GM12878 (cell line): ENCODE results near the gene PKN3. TPM values are rescaled to one million over a fixed set of nuclear protein-coding genes. Genes with fewer than 3 reads are reported as not detected.

Experiments used
- ATAC-seq: fragments of 200-7000 bp; cut with Tn5 transposase; 3 replicates; pipeline ENCODE4 v1.9.1; 2020; ENCODE audit warnings: mild to moderate bottlenecking, moderate library complexity
- BruUV-seq: library from RNA; stranded (reverse); fragments of 400-500 nt; replicated peaks from 2 replicates; lab custom pipeline; 2021; lab: Mats Ljungman, UMichigan
- CTCF ChIA-PET: fragments of 300-600 bp; sonication (Branson Sonifier 250); formaldehyde crosslinking; extraction: SDS; loops from one replicate; lab custom pipeline; 2021; ENCODE audit warnings: inconsistent platforms; lab: Yijun Ruan, JAX
- POLR2A ChIA-PET: fragments of 350-600 bp; formaldehyde crosslinking; extraction: SDS; loops from one replicate; lab custom pipeline; 2021; ENCODE audit warnings: inconsistent platforms; lab: Charles Lee
- RAD21 ChIA-PET: fragments of 300-600 bp; sonication (Branson Sonifier 250); formaldehyde crosslinking; loops from one replicate; lab custom pipeline; 2023; ENCODE audit warnings: antibody characterized with exemption; ENCODE audit not compliant: unreplicated experiment; lab: Charles Lee
- SMC1A ChIA-PET: fragments of 300-600 bp; sonication (Branson Sonifier 250); formaldehyde crosslinking; loops from one replicate; lab custom pipeline; 2023; ENCODE audit not compliant: unreplicated experiment, uncharacterized antibody; lab: Charles Lee
- DNase-seq: peaks from one replicate; pipeline ENCODE4 v3.0.0-alpha.2; 2011; ENCODE audit warnings: low read depth, low spot score
- FAIRE-seq: peaks from 3 replicates; lab custom pipeline; 2011; peaks lifted over from hg19 to GRCh38; lab: Jason Lieb, UNC
- H2AFZ ChIP-seq: 2 replicates; pipeline ENCODE4 v1.6.0; 2011; ENCODE audit warnings: low read depth, low read length, control low read depth; ENCODE audit not compliant: control insufficient read depth
- H3K27ac ChIP-seq: 2 replicates; pipeline ENCODE4 v1.5.1; 2011; ENCODE audit warnings: control low read depth; ENCODE audit not compliant: control insufficient read depth, insufficient read depth
- H3K27me3 ChIP-seq, 2 experiments: replicated peaks in 1 of 2; 2 replicates each; pipeline versions ENCODE4 v1.6.0 to v1.6.1; 2011; ENCODE audit warnings: low read length in 1 of 2; ENCODE audit not compliant: control insufficient read depth in 2 of 2, insufficient read depth in 2 of 2
- H3K36me3 ChIP-seq, 2 experiments: 2 replicates each; pipeline ENCODE4 v1.5.1; 2011; ENCODE audit warnings: low read length in 1 of 2; ENCODE audit not compliant: control insufficient read depth in 2 of 2, insufficient read depth in 2 of 2
- H3K4me1 ChIP-seq: 2 replicates; pipeline ENCODE4 v1.6.1; 2011; ENCODE audit warnings: mild to moderate bottlenecking, low read length, moderate library complexity, mixed read lengths; ENCODE audit not compliant: control insufficient read depth, insufficient read depth
- H3K4me2 ChIP-seq: 2 replicates; pipeline ENCODE4 v1.6.0; 2011; ENCODE audit warnings: control low read depth; ENCODE audit not compliant: control insufficient read depth, insufficient read depth
- H3K4me3 ChIP-seq: fragments of 200-600 bp; sonication (generic); 2 replicates; pipeline ENCODE4 v1.5.1; 2016
- H3K79me2 ChIP-seq: 2 replicates; pipeline ENCODE4 v1.6.0; 2011; ENCODE audit warnings: low read length; ENCODE audit not compliant: control insufficient read depth, insufficient read depth
- H3K9ac ChIP-seq: 2 replicates; pipeline ENCODE4 v1.8.0; 2011; ENCODE audit warnings: low read length, control low read depth, mixed read lengths; ENCODE audit not compliant: control insufficient read depth, insufficient read depth
- H3K9me3 ChIP-seq: replicated peaks from 3 replicates; pipeline ENCODE4 v1.5.1; 2011; ENCODE audit warnings: mild to moderate bottlenecking, low read length; ENCODE audit not compliant: control insufficient read depth, insufficient read depth
- H4K20me1 ChIP-seq: 2 replicates; pipeline ENCODE4 v1.6.0; 2011; ENCODE audit not compliant: control insufficient read depth, insufficient read depth
- BACH1 ChIP-seq: fragments of 450-650 bp; IDR thresholded peaks from 2 replicates; pipeline ENCODE4 v1.6.1; 2017; ENCODE audit warnings: mild to moderate bottlenecking, borderline replicate concordance
- CREM ChIP-seq: IDR thresholded peaks from 2 replicates; pipeline ENCODE4 v1.6.1; 2014; ENCODE audit warnings: antibody characterized with exemption, low read depth
- CTCF ChIP-seq, 3 experiments: IDR thresholded peaks in 2 of 3; conservative IDR thresholded peaks in 1 of 3; 2 replicates each; pipeline ENCODE4 v1.5.1; 2011; ENCODE audit warnings: low read depth in 3 of 3, low read length in 3 of 3, mild to moderate bottlenecking in 3 of 3, control low read depth in 2 of 3, moderate library complexity in 2 of 3, inconsistent platforms in 1 of 3, mixed read lengths in 1 of 3; ENCODE audit not compliant: control insufficient read depth in 2 of 3, insufficient read depth in 1 of 3; ENCODE audit errors: extremely low read depth in 1 of 3
- EED ChIP-seq: sonication (generic); IDR thresholded peaks from 2 replicates; pipeline ENCODE4 v1.6.1; 2016; ENCODE audit warnings: antibody characterized with exemption, low read depth
- NBN ChIP-seq: fragments of 450-650 bp; IDR thresholded peaks from 2 replicates; pipeline ENCODE4 v1.6.1; 2016
- NR2C1 ChIP-seq: fragments of 450-650 bp; IDR thresholded peaks from 2 replicates; pipeline ENCODE4 v1.6.1; 2017; ENCODE audit warnings: antibody characterized with exemption, mild to moderate bottlenecking, moderate library complexity
- RAD21 ChIP-seq: IDR thresholded peaks from 2 replicates; pipeline ENCODE4 v1.6.1; 2011; ENCODE audit warnings: mild to moderate bottlenecking, low read depth, low read length, moderate library complexity; ENCODE audit not compliant: insufficient read depth
- RB1 ChIP-seq: fragments of 450-650 bp; formaldehyde crosslinking; IDR thresholded peaks from 2 replicates; pipeline ENCODE4 v1.6.1; 2017; ENCODE audit warnings: mild to moderate bottlenecking, borderline replicate concordance
- REST ChIP-seq: IDR thresholded peaks from 2 replicates; pipeline ENCODE4 v1.6.1; 2012; ENCODE audit warnings: mild to moderate bottlenecking, low read depth, low read length
- SMC3 ChIP-seq: IDR thresholded peaks from 2 replicates; pipeline ENCODE4 v1.6.1; 2011; ENCODE audit warnings: low read length, improper control_type of control experiment, borderline replicate concordance
- SREBF2 ChIP-seq: IDR thresholded peaks from 2 replicates; pipeline ENCODE4 v1.6.1; 2012; ENCODE audit warnings: mild to moderate bottlenecking, low read length
- SUPT20H ChIP-seq: IDR thresholded peaks from 2 replicates; pipeline ENCODE4 v1.6.1; 2011; ENCODE audit warnings: low read depth, mild to moderate bottlenecking, low read length, moderate library complexity, borderline replicate concordance; ENCODE audit not compliant: control insufficient read depth
- YBX1 ChIP-seq: fragments of 450-650 bp; IDR thresholded peaks from 2 replicates; pipeline ENCODE4 v1.6.1; 2016; ENCODE audit warnings: antibody characterized with exemption
- YY1 ChIP-seq: IDR thresholded peaks from 2 replicates; pipeline ENCODE4 v1.6.1; 2011; ENCODE audit warnings: low read depth, mild to moderate bottlenecking, low read length
- ZBTB40 ChIP-seq: fragments of 450-650 bp; IDR thresholded peaks from 2 replicates; pipeline ENCODE4 v1.6.1; 2016; ENCODE audit warnings: mild to moderate bottlenecking, moderate library complexity, borderline replicate concordance
- WGBS: methylation state at CpG from one replicate; pipeline ENCODE4 v1.1.6; 2016; ENCODE audit warnings: low lambda C conversion rate; ENCODE audit not compliant: insufficient replicate concordance, insufficient coverage; ENCODE audit errors: missing lambda C conversion rate; 5-methylcytosine and 5-hydroxymethylcytosine counted together
- in situ Hi-C: fragments of 300-500 bp; cut with MboI; formaldehyde crosslinking; loops from 9 replicates; pipeline ENCODE4 v1.14.3; 2018; ENCODE audit warnings: mixed read lengths
- intact Hi-C: fragments of 100-400 bp; cut with micrococcal nuclease; formaldehyde crosslinking; loops from one replicate; pipeline ENCODE4 v1.14.2; 2022; ENCODE audit not compliant: unreplicated experiment
- polyA plus RNA-seq, 11 experiments: library from polyadenylated mRNA; depleted of rRNA in 4 of 11; unstranded in 6 of 11; stranded (reverse) in 5 of 11; fragments of >200 nt; fragmentation: Nextera tagmentation in 4 of 11; fragmentation: Illumina TruSeq in 1 of 11; extraction: Ambion mirVana in 4 of 11; extraction: Trizol in 1 of 11; gene quantifications; 1 replicate in 1 of 11; 2 replicates in 10 of 11; pipeline versions ENCODE4 v1.2.1 to v1.2.3, GENCODE V29; 2011 to 2016; ENCODE audit warnings: inconsistent platforms in 2 of 11, missing spikeins in 2 of 11, low read depth in 1 of 11
- total RNA-seq, 4 experiments: library from RNA; depleted of rRNA in 3 of 4; stranded (reverse); fragments of >200 nt in 3 of 4; fragmentation: Illumina TruSeq in 1 of 4; extraction: Trizol in 1 of 4; gene quantifications; 2 replicates each; pipeline versions ENCODE4 v1.2.1 to v1.2.3, GENCODE V29; 2013 to 2021

The PKN3 gene
- total and polyA plus RNA-seq, 10 of the 15 experiments (the other 5 are each of a cell fraction or from before 2014, with no cell fraction given), result 0.35 to 11.0 (median 3.3) TPM

DNA sequence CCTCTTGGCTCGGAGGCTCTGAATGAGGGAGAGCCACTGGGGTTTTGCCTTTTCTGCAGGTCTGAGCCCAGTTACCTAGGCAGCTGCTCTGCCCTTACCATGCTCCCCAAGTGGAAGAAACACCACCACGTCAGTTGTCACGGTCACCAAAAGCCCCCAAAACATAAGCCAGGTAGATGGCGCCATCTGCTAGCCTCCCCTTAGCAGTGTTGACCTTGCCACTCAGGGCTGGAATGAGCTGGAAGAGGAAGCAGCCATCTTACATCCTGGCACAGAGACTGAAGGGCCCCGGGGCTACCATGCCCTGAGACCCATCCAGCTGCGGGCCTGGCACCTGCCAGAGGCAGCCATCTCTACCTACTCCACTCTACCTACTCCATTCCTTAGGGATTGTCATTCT lies 62.1 kb downstream of the PKN3 start:
- intact Hi-C loops (no loop called here), in situ Hi-C loops (no loop called here)
- no peak overlapping the region for H3K27ac ChIP-seq
- H2AFZ ChIP-seq, result no peak overlapping the region
- BruUV-seq, result no TSS peak
- H3K9ac ChIP-seq, result no peak overlapping the region
- ATAC-seq (peak; percentile 78), FAIRE-seq (no peak), DNase-seq (no peak)
- ChIA-PET RAD21 (interaction anchor here (0.7 to 2.9 kb wide), 6 partner anchors 24 to 402 kb away, joined by 3 to 11 read pairs (median 4); partner anchors contain the start of genes ENDOG, SPOUT1 and ZDHHC12), SMC1A (interaction anchor here (0.6 to 1.8 kb wide), 3 partner anchors 24 to 54 kb away, joined by 3 to 7 read pairs (median 4); partner anchors contain the start of gene ENDOG), POLR2A (interaction anchor here (0.5 to 1.3 kb wide), 5 partner anchors 41 to 274 kb away, joined by 4 to 7 read pairs (median 4); partner anchors contain the start of genes ENDOG and ZDHHC12), CTCF (interaction anchor here (0.7 to 2.0 kb wide), 4 partner anchors 52 to 119 kb away, joined by 3 to 6 read pairs (median 4); partner anchors contain the start of gene ENDOG)
- no peak overlapping the region for H3K4me3 ChIP-seq
- H3K79me2 ChIP-seq, result no peaks in the 10 kb centered on the region
- WGBS, result 79% methylated on average over 6 of the region's 6 CpGs
- no peaks in the 10 kb centered on the region for H3K4me1 ChIP-seq
- TF ChIP-seq CREM (no peak), NBN (no peak), CTCF (IDR thresholded peaks at IDR 0.05 in 2 of 3, conservative IDR thresholded peaks at IDR 0.05 in 1 of 3; ENCODE audit: control insufficient read depth in 2 of 3, extremely low read depth in 1 of 3, insufficient read depth in 1 of 3, low read depth in 3 of 3, low read length in 3 of 3) (peak; percentile 9 to 30 (median 12); a peak in 1 of 6 replicates), RB1 (no peak), NR2C1 (0 out of 2 replicates have a peak, but pooled peaks have one; percentile 18), YBX1 (no peak), ZBTB40 (no peak), RAD21 (peak; percentile 39; the same call in 1 of the 2 replicates), SUPT20H (no peak), REST (no peak), BACH1 (no peak), SMC3 (peak; percentile 23; the same call in 1 of the 2 replicates), YY1 (peak; percentile 80), EED (no peak), SREBF2 (no peak)
- H3K9me3 ChIP-seq, result no peaks in the 10 kb centered on the region
- no peak overlapping the region for H3K4me2 ChIP-seq
- H4K20me1 ChIP-seq, result no peaks in the 10 kb centered on the region
- no peaks in the 10 kb centered on the region for H3K27me3 ChIP-seq
- H3K36me3 ChIP-seq, result no peaks in the 10 kb centered on the region
